Activated effector memory CD4-positive, alpha-beta T cell treated with Interleukin-2 at 50 U/mL for 16 hours (primary cell): ENCODE data around the gene PXMP4.

ENCODE experiments used
- DNase-seq: peaks from one replicate; pipeline ENCODE4 v3.0.0-alpha.2; 2020

The PXMP4 gene

DNA sequence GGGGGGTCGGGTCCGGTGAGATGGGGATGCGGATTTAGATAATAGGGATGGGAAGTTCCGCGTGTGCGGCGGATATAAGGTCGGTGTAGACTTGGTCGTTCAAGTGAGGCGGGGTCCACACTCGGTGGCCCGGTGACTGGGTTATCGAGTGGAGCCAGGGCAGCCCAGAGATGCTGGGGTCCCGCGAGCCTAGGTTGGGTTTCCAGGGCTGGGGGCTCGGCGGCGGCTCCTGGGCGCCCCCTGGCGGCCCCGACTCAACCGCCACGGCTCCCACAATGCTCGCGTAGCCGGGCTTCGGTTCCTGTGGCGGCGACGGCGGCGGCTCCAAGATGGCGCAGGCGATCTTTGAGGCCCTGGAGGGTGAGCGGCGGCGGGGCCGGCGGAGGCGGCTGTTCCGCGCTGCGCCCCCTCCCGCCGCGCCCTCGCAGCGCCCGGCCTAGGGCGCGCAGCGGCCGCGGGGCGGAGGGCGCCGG, 11.6 kb upstream of the PXMP4 start, which contains the start of gene ZNF341:
Gene ZNF341 (plus strand): TSS at position 304 of the 473 bp plus-strand sequence. CDS start 26 bp downstream, at position 330.
- peak; percentile 85 for DNase-seq

DNA sequence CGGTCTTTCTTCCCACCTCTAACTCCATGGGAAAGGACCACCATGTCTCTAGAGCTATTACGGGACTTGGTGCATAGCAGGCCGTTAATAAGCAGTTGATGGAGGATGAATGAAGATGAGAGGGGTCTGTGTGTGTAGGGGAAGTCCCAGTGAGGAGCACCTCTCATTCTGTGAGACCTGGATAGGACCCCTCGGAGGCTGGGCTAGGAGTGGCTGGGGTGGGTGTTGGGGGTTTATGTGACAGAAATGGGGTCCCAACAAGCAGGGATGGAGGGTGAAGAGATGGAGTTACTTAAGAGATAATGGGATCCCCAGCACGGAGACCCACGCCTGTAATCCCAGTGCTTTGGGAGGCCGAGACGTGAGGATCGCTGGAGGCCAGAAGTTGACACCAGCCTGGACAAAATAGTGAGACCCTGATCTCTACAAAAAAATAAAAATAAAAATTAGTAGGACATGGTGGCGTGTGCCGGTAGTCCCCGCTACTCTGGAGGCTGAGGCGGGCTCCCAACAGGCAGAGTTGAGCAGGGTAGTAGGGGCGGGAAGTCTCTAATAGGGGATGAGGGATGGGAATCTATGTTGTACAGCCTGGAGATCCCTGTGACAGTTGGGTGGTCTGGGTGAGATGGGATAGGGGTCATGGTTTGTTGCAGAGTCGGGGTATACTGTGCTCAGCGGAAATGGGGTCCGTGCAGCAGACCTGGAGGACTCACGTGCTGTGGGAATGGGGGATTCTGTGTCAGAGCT, 11.0 kb upstream of the PXMP4 start:
- no peak for DNase-seq

DNA sequence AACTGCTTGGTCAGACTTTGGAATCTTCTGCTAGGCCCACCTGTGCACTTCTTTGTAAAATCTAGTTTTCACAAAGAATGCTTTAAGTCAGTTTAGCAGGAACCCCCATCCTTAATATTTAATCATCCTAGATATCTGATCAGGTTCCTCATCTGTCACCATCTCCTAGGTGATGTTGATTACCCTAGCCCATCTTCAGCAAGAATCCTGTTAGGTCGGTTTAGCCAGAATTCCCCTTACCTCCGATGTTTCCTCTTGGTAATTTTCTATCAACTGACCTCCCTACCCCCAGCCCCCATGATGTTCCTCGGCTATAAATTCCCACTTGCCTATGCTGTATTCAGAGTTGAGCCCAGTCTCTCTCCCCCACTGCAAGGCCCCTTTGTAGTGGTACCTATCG, 9.0 kb upstream of the PXMP4 start:
- DNase-seq: no peak

DNA sequence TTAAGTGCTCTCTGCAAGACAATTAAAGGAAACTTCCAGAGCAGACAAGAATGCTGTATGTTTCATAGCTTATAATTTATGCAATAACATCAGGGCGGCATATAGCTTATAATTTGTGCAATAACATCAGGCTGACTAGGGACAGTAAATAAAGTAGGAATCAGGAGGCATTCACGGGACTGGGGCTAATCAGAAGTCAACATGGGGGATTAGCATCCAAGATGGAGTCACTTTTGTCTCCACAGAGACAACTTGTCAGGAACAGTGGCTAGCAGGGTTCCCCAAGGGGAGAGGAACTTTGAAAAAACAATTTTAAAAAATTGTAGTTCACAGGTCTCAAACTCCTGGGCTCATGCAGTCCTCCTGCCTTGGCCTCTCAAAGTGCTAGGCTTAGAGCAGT, 8.4 kb upstream of the PXMP4 start:
- DNase-seq: no peak

DNA sequence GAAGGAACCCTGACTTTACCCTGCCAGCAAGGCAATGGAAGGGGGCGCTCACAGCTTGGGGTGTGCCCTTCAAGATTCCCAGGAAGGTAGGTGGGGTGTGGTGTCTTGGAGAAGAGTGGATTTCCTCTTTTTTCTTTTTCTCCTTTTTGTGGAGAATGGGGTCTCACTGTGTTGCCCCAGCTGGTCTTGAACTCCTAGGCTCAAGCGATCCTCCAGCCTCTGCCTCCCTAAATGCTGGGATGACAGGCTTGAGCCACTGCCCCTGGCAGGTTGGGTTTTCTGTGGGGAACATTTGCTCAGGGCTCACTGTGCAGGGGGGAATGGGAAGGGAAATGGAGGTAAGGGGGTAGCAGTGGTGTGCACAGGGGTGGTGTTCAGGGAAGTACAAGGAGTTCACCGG, 7.7 kb upstream of the PXMP4 start:
- DNase-seq: no peak

DNA sequence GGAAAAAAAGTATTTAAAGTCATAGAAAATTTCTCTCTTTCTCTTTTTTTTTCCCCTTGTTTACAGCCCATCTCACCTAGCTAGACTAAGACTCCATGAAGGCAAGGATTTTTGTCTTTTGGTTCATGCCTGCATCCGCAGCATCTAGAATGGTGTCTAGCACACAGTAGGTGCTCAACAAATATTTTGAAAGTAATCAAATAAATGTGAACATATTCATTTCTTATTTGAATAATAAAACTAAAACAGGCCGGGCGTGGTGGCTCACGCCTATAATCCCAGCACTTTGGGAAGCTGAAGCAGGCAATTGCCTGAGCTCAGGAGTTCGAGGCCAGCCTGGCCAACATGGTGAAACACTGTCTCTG, 7.0 kb upstream of the PXMP4 start:
- DNase-seq: no peak

DNA sequence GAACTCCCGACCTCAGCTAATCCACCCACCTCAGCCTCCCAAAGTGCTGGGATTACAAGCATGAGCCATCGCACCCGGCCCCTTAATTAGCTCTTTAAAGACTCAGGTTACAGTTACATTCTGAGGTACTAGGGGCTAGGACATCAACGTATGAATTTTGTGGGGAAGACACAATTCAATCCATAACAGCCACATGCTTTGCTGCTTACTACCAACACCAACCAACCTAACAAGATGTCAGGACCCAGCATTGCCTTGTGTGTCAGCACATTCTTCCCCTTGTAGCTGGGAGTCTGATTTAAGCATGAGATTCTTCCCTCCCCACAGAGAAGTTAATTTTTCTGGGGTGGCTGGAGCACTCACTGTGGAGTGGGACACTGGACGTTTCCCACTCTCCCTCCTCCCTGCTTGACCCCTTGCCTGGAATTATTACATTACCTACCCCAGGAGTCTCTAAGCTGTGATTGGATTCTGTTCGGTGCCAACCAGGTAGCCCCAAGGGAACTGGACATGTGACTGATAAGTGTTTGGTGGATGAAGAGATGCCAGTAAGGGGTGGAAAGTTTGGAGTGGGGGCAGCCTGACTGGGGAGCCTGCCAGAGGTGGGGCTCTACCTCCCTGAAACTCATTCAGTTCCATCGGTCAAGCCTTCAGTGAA, 5.6 kb upstream of the PXMP4 start:
- DNase-seq: no peak

DNA sequence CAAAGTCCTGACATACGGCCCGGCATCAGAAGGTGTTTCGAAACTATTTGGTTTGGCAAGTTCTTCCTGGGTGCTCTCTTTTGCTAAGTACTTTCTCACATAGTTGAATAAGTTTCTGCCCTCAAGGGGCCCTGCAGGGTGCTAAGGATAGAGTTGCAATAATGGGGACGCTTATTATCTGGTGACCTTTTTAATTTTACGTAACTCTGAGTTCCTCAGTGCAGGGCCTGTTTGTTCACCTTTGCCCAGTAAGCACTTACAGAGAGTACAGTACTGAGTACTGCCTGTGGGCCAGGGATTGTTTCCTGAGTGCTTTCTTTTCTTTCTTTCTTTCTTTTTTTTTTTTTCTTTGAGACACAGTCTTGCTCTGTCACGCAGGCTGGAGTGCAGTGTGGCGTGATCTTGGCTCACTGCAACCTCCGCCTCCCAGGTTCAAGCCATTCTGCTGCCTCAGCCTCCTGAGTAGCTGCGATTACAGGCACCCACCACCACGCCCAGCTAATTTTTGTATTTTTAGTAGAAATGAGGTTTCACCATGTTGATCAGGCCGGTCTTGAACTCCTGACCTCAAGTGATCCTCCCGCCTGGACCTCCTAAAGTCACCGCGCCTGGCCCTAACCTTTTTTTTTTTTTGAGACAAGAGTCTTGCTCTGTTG, 4.5 kb upstream of the PXMP4 start:
- no peak for DNase-seq

DNA sequence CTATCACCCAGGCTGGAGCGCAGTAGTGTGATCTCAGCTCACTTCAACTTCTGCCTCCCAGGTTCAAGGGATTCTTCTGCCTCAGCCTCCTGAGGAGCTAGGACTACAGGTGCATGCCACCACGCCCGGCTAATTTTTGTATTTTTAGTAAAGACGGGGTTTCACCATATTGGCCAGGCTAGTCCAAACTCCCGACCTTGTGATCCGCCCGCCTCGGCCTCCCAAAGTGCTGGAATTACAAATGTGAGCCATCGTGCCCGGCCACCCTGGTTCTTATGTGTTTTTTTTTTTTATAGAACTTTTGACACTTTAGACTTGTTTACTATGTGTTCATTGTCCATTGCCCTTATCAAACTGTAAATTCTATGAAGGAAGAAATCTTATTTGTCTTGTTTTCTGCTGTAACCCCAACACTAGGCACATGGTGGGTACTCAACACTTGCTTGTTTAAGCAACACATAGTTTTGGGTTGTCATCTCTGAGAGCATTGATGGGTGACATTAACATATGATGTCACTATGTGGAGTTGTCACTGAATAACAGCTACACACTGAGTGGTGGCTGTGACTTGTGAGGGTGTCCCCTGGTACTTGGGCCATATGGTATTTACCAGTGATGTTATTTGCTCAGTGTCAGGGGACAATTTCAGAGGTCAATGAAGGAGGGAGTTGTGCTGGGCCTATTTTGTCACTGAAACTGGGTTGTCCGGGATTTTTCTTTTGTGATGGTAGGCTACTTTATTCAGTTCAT, 1.5 kb upstream of the PXMP4 start:
- no peak for DNase-seq

DNA sequence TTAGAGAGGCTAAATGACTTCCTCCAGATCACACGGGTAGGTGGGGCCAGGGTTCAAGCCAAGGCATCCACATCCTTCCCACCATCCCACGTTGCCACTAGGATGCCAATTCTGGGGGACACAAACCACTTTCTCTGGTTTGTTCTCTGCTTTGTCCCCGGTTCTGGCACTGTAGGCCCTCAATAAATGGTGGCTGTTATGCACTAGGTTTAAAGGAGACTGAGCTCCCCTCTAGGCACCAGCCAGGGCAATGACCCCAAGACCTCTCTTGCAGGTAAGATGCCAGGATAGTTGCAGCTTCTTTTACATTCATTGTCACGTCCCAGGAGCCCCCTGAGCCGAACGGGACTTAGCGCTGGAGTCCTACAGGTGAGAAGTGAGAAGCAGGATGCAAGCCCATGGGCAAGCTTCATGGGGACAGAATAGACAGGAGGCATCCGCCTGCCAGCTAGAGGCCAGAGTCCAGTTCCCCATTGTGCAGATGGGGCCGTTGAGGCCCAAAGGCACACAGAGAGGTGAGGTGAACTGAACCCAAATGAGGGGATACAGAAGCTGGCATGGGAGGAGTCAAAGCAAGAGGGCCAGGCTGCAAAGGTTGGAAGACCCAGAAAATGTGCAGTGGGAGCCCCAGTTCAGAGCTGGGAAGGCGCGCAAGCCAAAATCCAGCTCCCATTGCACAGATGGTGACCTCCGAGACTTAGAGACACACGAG, 677 bp downstream of the PXMP4 start:
- DNase-seq: no peak

DNA sequence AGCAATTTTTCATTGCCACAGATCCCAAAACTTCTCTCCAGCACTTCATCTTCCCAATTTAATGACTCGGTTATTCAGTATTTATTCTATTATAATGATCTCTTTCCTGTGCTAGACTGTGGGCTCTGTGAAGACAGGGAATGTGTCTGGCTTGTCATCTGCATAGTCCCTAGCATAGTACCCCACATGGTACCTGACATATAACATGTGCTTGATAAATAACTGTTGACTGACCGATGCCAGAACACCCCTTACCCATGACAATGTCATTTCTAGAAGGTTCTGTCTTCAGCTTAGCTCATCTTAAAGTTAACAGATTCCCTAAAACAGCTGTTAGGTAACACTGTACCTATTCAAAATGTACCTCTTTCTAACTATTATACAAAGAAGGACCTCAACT, 3.6 kb downstream of the PXMP4 start:
- no peak for DNase-seq

DNA sequence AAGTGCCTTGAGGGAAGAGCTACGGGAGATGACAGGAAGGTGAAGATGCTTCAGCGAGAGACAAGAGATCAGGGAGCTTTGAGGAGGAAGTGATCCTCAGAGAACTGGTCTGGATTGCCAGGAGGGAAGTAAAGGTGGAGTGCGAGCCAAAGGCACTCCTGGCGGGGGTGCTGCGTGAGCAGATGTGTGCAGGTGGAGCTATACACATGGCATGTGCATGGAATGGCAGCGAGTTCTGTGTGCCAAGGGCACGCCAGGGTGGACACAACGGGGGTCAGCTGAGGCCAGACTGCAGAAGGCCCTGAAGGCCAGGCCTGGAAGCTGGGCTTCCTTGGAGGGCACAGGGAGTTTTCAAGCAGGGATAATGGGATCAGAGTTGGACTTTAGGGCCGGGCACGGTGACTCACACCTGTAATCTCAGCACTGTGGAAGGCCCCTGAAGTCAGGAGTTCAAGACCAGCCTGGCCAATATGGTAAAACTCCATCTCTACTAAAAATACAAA, 6.2 kb downstream of the PXMP4 start:
- no peak for DNase-seq

DNA sequence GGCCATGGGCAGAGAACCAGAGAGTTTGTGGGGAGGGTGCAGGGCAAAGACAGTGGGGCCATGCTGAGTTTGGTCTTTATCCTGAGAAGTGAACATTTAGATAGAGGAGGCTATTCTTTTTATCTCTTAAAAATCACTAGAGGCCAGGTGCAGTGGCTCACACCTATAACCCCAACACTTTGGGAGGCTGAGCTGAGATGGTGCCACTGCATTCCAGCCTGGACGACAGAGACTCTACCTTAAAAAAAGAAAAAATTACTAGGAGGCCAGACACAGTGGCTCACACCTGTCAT, 8.7 kb downstream of the PXMP4 start:
- no peak for DNase-seq

DNA sequence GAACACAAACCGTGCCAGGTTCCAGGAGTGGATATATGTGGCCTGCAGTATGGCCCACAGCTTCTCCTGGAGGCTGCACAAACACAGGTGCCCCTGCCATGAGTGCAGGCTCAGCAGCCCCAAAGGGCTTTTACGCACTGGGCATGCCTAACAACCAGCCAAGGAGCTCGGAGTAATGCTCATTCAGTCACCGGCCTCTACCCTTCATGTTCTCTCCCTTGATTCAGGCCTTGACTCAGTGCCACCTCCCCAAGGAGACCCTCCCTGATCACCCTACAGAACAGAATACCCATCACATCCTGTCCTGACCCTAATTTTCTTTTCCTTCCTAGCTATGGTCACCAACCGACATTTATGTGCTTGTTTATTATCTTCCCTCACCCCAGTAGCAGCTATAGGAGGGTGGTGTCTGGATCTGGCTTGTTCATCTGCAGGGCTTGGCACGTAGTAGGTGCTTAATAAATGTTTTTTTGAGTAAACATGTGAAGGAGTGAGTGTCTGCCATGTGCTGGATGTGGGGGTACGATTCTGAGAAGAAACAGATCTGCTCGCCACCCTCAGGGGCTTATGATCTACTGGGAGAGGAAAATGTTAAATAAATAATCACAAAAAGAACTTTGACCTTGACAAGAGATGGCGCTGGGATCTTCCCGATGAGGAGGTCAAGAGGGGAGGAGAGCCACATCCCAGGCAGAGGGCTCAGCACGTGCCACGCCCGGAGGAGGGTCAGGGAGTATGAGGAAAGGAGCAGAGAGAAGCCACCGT, 9.2 kb downstream of the PXMP4 start:
- no peak for DNase-seq

DNA sequence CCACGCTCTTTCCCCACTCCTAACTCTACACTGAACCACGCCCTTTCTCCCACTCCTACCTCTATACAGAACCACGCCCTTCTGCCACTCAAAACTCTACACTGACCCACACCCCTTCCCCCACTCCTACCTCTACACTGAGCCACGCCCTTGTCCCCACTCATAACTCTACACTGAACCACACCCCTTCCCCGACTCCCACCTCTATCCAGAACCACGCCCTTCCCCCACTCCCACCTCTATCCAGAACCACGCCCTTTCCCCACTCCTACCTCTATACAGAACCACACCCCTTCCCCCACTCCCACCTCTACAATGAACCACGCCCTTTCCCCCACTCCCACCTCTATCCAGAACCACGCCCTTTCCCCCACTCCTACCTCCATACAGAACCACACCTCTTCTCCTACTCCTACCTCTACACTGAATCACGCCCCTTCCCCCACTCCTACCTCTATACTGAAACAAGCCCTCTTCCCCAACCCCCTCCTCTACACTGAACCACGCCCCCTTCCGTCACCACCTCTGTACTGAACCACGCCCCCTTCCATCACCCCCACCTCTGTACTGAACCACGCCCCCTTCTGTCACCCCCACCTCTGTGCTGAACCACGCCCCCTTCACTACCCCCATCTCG, 10.1 kb downstream of the PXMP4 start:
- DNase-seq: no peak

DNA sequence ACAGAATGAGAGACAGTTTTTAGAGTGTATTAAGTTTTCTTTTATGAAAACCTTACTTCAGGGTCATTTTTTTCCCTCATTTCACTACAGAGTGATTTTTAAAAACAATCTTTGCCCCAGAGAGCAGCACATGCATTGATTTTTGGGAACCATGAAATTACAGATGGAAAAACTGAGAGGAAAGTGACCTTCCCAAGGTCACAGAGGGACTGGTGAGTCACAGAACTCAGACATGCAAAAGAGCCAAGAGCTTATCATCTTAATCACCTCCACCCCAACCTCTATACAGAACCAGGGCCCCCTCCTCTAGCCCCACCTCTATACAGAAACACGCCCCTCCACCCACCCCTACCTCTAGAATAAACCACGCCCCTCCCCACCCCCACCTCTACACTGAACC, 10.7 kb downstream of the PXMP4 start:
- DNase-seq: no peak

DNA sequence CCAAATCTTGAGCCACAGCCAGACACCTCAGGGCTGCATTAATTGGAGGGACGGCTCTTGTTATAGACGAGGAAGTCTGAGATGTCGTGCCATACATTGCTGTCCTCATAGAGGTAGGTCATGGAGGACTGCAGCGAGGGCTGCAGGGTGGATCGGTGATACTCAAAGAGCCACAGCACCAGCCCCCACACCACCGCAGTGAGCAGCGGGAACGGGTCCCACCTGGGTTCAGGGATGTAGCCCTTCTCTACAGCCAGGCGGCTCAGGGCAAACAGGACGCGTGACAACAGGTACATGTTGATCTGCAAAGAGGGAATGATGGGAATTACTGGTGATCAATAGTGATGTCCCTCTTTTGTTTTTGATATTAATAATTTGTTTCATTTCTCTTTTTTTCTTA, 12.4 kb downstream of the PXMP4 start:
- no peak for DNase-seq

DNA sequence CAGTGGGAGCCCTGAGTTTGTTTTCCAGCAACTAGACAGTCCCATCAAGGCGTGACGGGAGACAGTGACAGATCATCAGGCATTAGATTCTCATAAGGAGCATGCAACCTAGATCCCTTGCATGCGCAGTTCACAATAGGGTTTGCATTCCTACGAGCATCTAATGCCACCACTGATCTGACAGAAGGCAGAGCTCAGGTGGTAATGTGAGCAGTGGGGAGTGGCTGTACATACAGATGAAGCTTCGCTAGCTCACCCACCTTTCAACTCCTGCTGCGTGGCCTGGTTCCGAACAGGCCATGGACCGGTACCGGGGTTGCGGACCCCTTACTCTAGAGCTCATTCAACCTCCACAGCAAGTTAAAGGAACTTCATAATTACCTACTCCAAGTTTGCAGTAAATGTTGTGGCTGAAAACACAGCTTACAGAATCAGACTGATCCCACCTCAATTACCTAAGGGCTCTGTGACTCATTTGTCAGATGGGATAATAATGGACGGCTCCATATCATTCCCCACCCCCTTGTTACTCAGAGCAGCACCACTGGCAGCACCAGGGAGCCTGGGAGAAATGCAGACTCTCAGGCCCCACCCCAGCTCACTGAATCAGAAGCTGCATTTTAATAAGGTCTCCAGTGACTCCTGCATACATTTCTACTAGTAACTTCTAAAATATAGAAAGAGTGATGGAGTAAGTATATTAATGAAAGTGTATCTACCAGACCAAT, 15.7 kb downstream of the PXMP4 start:
- no peak for DNase-seq

DNA sequence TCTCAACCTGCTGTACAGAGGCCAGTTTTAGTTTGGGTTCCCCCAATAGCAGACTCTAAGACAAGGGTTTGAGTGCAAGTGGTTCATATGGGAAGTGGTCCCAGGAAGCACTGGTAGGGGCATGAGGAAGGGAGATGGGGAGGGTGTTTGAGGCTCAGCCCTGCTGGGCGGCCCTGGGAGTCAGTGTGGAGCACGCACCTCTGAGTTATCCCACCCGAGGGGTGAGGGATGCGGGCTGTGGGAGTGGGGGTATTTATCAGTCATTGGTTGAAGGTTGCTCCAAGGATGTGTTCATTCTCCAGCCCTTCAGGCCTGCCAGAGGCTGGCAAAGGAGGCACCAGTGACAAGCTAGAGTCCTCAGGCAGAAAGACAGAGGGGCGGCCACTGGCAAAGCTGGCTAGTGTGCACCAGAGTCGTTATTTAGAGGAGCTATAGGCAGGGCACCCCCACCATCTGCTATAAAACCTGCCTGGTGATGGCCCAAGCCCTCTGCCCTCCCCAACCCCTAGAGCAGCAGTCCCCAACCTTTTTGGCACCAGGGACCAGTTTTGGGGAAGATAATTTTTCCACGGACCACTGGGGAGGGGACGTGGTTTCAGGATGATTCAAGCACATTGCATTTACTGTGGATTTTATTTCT, 16.5 kb downstream of the PXMP4 start:
- no peak for DNase-seq

DNA sequence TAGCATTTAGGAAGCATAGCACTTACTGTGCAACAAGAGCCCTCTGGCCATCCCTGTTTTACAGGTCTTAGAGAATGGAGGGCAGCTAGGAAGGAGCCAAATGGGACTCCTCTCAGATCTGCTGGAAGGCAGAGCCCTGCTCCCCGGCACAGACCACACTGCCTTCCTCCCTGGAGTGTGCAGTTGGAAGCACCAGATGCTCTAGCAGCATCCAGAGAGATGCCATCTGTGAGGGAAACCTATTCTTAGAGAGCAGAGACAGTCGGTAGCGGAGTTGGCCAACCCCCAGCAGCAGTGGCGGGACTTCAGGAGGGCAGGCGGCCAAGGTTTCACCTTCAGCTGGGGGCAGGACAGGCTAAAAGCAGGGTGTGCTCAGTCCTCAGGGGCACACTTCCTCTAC, 17.2 kb downstream of the PXMP4 start:
- DNase-seq: no peak
